ENCODE data around the gene GTF2F2. TPM values are rescaled to one million over a fixed set of nuclear protein-coding genes. Genes with fewer than 3 reads are reported as not detected.
"Not testable (repeated sequence)": the region's sequence is repeated elsewhere in the genome, so short reads cannot be mapped to it uniquely, and the experiment has no call there.

Gene GTF2F2
- total RNA-seq, 1 donor from 2014 or later, result 19.9 TPM

GRCh38 chr13:45178349-45179162, 58.2 kb downstream of the GTF2F2 start:
- intact Hi-C loops (cut with micrococcal nuclease), result no loop called here

GRCh38 chr13:45179428-45179827, 59.1 kb downstream of the GTF2F2 start:
- intact Hi-C loops (cut with micrococcal nuclease), result no loop called here

GRCh38 chr13:45180303-45180702, 60.0 kb downstream of the GTF2F2 start:
- intact Hi-C loops (cut with micrococcal nuclease), result no loop called here

- intact Hi-C loops (cut with micrococcal nuclease), result no loop called here
These were observed 60.6 kb downstream of the GTF2F2 start for GRCh38 chr13:45180713-45181601.

GRCh38 chr13:45184693-45185092, 64.4 kb downstream of the GTF2F2 start:
- intact Hi-C loops (cut with micrococcal nuclease), result no loop called here

GRCh38 chr13:45185286-45185685, 65.0 kb downstream of the GTF2F2 start:
- intact Hi-C loops (cut with micrococcal nuclease), result no loop called here

- intact Hi-C loops (cut with micrococcal nuclease), result not testable (repeated sequence)
These were observed 68.8 kb downstream of the GTF2F2 start for GRCh38 chr13:45189077-45189476.

- intact Hi-C loops (cut with micrococcal nuclease), result not testable (repeated sequence)
These were observed 69.2 kb downstream of the GTF2F2 start for GRCh38 chr13:45189511-45189910.

GRCh38 chr13:45191874-45192273, 71.6 kb downstream of the GTF2F2 start:
- intact Hi-C loops (cut with micrococcal nuclease), result no loop called here

- intact Hi-C loops (cut with micrococcal nuclease), result no loop called here
These were observed 74.0 kb downstream of the GTF2F2 start for GRCh38 chr13:45194081-45194939.

GRCh38 chr13:45195421-45195820, 75.1 kb downstream of the GTF2F2 start:
- intact Hi-C loops (cut with micrococcal nuclease), result no loop called here

GRCh38 chr13:45196096-45196495, 75.8 kb downstream of the GTF2F2 start:
- intact Hi-C loops (cut with micrococcal nuclease), result no loop called here

GRCh38 chr13:45196622-45197021, 76.3 kb downstream of the GTF2F2 start:
- intact Hi-C loops (cut with micrococcal nuclease), result no loop called here

- intact Hi-C loops (cut with micrococcal nuclease), result no loop called here
These were observed 77.7 kb downstream of the GTF2F2 start for GRCh38 chr13:45198041-45198440.

- intact Hi-C loops (cut with micrococcal nuclease), result no loop called here
These were observed 78.6 kb downstream of the GTF2F2 start for GRCh38 chr13:45198924-45199323.

GRCh38 chr13:45199711-45200110, 79.4 kb downstream of the GTF2F2 start:
- intact Hi-C loops (cut with micrococcal nuclease), result no loop called here

GRCh38 chr13:45200701-45201232, 80.5 kb downstream of the GTF2F2 start, which contains the start of gene KCTD4:
Gene KCTD4 (minus strand): TSS chr13:45201045. CDS start chr13:45194567, 6,478 bp downstream.
- intact Hi-C loops (cut with micrococcal nuclease), result no loop called here

- intact Hi-C loops (cut with micrococcal nuclease), result no loop called here
These were observed 84.8 kb downstream of the GTF2F2 start for GRCh38 chr13:45205124-45205523.

GRCh38 chr13:45206340-45206739, 86.0 kb downstream of the GTF2F2 start:
- intact Hi-C loops (cut with micrococcal nuclease), result no loop called here

- intact Hi-C loops (cut with micrococcal nuclease), result no loop called here
These were observed 87.0 kb downstream of the GTF2F2 start for GRCh38 chr13:45207319-45207718.

GRCh38 chr13:45208132-45208531, 87.8 kb downstream of the GTF2F2 start:
- intact Hi-C loops (cut with micrococcal nuclease), result no loop called here
